ENCODE data around the gene CYTH1. TPM values are rescaled to one million over a fixed set of nuclear protein-coding genes. Genes with fewer than 3 reads are reported as not detected.
A peak's percentile ranks its signal among the peaks of the same experiment; 100 is the strongest.

The CYTH1 gene
- total and polyA plus RNA-seq, 2 experiments from 2014 or later, result 10.4 to 11.7 TPM

DNA sequence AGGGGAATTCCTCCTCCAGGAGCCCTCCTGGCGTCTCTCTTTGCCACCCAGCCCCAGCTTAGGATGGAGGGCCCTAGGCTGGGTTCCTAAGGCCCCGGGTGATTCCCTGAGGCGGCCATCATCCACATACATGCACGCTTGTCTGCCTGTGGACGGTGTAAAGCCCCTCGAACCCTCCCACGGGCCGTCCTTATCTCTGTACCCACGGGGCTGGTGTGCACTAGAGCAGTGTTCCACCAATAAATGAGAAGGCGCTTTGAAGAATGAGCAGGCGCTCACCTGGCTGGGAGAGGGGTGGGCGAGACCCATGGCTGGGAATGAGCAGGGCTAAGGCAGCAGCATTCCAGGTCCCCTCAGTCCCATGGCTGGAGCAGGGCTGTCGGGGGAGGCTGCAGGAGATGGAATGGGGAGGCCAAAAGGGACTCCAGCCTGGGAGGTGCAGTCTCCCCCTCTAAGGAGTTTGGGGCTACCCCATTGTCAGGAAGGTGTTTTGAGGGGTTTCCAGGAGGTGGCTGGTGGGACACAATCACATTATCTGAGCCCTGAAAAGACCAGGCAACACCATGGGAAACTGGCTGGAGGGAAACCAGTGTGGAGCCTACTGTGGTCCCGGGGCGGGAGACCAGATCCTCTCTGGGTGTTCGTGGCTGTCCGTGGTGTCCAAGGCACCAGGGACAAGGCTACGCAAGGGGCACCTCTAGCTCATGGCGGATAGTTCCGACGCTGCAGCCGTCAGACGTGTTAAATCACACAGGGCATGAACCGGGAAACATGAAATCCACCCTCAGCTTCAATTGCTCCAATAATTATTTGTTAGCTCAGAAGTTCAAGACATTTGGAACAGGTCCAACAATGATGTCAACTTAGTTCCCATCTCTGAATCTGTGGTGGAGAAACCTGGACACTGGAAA lies 117.3 kb downstream of the CYTH1 start:
- no peak overlapping the region for H2AFZ ChIP-seq
- 70 to 73% methylated on average over 24 of the region's 24 CpGs for WGBS, 2 experiments (ENCODE audit: low coverage in 1 of 2, low lambda C conversion rate in 2 of 2, missing lambda C conversion rate in 2 of 2)

DNA sequence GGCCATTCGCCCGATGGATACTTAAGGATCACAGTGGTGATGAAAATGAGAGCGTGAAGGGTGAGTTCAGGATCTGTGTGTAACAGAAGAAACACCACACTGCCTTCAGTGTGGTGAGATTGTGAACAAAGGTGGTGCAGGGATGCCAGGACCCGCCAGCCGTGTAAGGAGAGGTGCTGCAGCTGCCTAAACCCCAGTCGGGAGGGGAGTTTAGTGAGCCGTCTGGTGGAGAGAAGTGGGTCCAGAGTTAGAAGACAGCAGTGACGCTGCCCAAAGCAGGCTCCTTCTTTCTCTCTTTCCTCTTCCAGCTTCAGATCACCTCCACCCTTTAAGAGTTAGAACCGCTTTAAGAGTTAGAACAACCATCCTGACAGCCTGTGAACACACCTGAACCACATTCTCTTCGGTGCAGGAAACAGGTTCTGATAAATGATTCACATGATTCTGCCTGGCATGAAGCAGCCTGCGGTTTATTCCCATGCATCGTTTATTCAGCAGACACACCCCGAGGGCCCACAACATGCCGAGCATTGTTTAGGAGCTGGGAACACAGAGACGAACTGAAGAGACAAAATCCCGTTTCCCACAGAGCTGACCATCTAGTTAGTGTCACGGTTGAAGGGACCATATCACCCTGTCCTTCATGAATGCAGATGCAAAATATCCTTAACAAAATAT lies 120.8 kb downstream of the CYTH1 start:
- no peak overlapping the region for H3K4me3 ChIP-seq
- in situ Hi-C loops (cut with MboI), result no loop called here

More for the DNA sequence above, 117.3 kb downstream of the CYTH1 start:
- peak; percentile 36 for DNase-seq
- Histone ChIP-seq H3K9me2 (ENCODE audit: insufficient read depth) (no peaks in the 10 kb centered on the region), H3K27me3 (replicated peaks; ENCODE audit: insufficient read depth) (no peaks in the 10 kb centered on the region), H3K4me1 (ENCODE audit: insufficient read depth) (peaks cover 13% of the 10 kb centered on the region), H3F3A (ENCODE audit: insufficient read depth) (no peaks in the 10 kb centered on the region; the same call in 1 of the 2 replicates), H3K79me2 (ENCODE audit: insufficient read depth) (no peaks in the 10 kb centered on the region), H3K9ac (no peak overlapping the region), H3K27ac (no peak overlapping the region), H4K20me1 (ENCODE audit: insufficient read depth) (no peaks in the 10 kb centered on the region), H3K4me2 (ENCODE audit: unreplicated experiment) (no peak overlapping the region), H3K4me3 (no peak overlapping the region), H3K36me3 (ENCODE audit: low read depth) (no peaks in the 10 kb centered on the region), H3K9me3 (ENCODE audit: low read depth) (no peaks in the 10 kb centered on the region)
- in situ Hi-C loops (cut with MboI), result no loop called here
- TF ChIP-seq EZH2 (IDR thresholded peaks at IDR 0.05; ENCODE audit: insufficient read depth, poor library complexity, severe bottlenecking) (no peak), EZH2phosphoT487 (IDR thresholded peaks at IDR 0.05; ENCODE audit: insufficient read depth, low read depth) (no peak)

DNA sequence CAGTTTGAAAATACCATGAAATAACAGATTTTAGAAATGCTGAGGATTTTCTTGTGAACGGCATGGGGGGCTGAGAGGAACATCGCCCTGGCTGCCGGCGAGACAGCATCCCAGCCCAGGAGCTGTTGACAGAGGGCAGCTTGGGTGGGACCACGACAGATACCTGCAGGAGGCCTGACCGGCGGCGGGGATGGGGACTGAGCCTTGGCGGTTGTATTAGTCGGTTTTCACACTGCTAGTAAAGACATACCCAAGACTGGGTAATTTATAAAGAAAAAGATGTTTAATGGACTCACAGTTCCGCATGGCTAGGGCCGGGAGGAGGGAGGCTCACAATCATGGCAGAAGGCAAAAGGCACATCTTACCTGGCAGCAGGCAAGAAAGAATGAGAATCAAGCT lies 122.5 kb downstream of the CYTH1 start:
- Histone ChIP-seq H2AFZ (no peak overlapping the region), H3K27ac (no peak overlapping the region), H3K4me2 (ENCODE audit: unreplicated experiment) (no peak overlapping the region), H3K79me2 (ENCODE audit: insufficient read depth) (no peaks in the 10 kb centered on the region), H3K4me3 (no peak overlapping the region), H3K36me3 (ENCODE audit: low read depth) (no peaks in the 10 kb centered on the region), H3K9me3 (ENCODE audit: low read depth) (no peaks in the 10 kb centered on the region), H3K27me3 (replicated peaks; ENCODE audit: insufficient read depth) (no peaks in the 10 kb centered on the region; the same call in 1 of the 2 replicates), H3K4me1 (ENCODE audit: insufficient read depth) (no peaks in the 10 kb centered on the region), H3K9me2 (ENCODE audit: insufficient read depth) (no peaks in the 10 kb centered on the region), H3K9ac (no peak overlapping the region), H3F3A (ENCODE audit: insufficient read depth) (no peaks in the 10 kb centered on the region), H4K20me1 (ENCODE audit: insufficient read depth) (no peaks in the 10 kb centered on the region)
- in situ Hi-C loops (cut with MboI), result no loop called here
- no peak for DNase-seq
- 91 to 92% methylated on average over 12 of the region's 12 CpGs for WGBS, 2 experiments (ENCODE audit: low coverage in 1 of 2, low lambda C conversion rate in 2 of 2, missing lambda C conversion rate in 2 of 2)
- no peak for TF ChIP-seq EZH2phosphoT487 (IDR thresholded peaks at IDR 0.05; ENCODE audit: insufficient read depth, low read depth)
- no peak for TF ChIP-seq EZH2 (IDR thresholded peaks at IDR 0.05; ENCODE audit: insufficient read depth, poor library complexity, severe bottlenecking)

More for the DNA sequence above, 120.8 kb downstream of the CYTH1 start:
- Histone ChIP-seq H3K9me3 (ENCODE audit: low read depth) (no peaks in the 10 kb centered on the region), H3K27me3 (replicated peaks; ENCODE audit: insufficient read depth) (no peaks in the 10 kb centered on the region), H3K27ac (no peak overlapping the region), H4K20me1 (ENCODE audit: insufficient read depth) (no peaks in the 10 kb centered on the region), H3K9ac (no peak overlapping the region), H3K9me2 (ENCODE audit: insufficient read depth) (no peaks in the 10 kb centered on the region), H3K36me3 (ENCODE audit: low read depth) (no peaks in the 10 kb centered on the region), H3F3A (ENCODE audit: insufficient read depth) (no peaks in the 10 kb centered on the region; the same call in 1 of the 2 replicates), H3K4me1 (ENCODE audit: insufficient read depth) (peaks cover 4% of the 10 kb centered on the region), H3K4me2 (ENCODE audit: unreplicated experiment) (no peak overlapping the region), H2AFZ (no peak overlapping the region), H3K79me2 (ENCODE audit: insufficient read depth) (no peaks in the 10 kb centered on the region)
- WGBS, 2 experiments (ENCODE audit: low coverage in 1 of 2, low lambda C conversion rate in 2 of 2, missing lambda C conversion rate in 2 of 2), result 76 to 78% methylated on average over 17 of the region's 17 CpGs
- TF ChIP-seq EZH2phosphoT487 (IDR thresholded peaks at IDR 0.05; ENCODE audit: insufficient read depth, low read depth), result no peak
- TF ChIP-seq EZH2 (IDR thresholded peaks at IDR 0.05; ENCODE audit: insufficient read depth, poor library complexity, severe bottlenecking), result no peak
- no peak for DNase-seq

DNA sequence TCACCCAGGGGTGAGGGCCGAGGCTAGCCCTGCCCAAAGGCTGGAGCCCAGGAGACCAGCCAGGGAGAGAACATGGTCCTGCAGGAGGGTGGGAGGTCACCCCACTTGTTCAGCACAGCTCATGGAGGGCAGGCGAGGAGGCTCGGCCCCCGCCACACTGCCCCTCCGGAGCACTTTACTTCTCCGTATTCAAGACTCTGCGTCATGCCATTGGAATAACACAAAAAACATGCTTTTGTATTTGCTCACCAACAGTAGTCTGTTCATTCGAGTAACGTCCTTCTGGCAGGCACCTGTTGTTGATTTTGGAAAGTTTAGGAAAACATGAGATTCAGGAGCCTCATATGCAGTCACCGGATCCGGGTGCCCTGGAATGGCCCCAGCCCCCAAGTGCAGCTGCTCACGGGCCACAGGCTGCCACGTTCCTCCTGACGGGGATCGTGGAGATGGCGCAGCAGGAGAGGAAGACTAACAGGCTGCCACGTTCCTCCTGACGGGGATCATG lies 123.7 kb downstream of the CYTH1 start:
- peak; percentile 59 for DNase-seq
- no peaks in the 10 kb centered on the region for H3F3A ChIP-seq (ENCODE audit: insufficient read depth)
- H3K27me3 ChIP-seq (replicated peaks; ENCODE audit: insufficient read depth), result no peaks in the 10 kb centered on the region; the same call in 1 of the 2 replicates
- H3K4me3 ChIP-seq, result no peak overlapping the region
- no peak for TF ChIP-seq EZH2phosphoT487 (IDR thresholded peaks at IDR 0.05; ENCODE audit: insufficient read depth, low read depth)
- no peak for TF ChIP-seq EZH2 (IDR thresholded peaks at IDR 0.05; ENCODE audit: insufficient read depth, poor library complexity, severe bottlenecking)
- H3K4me2 ChIP-seq (ENCODE audit: unreplicated experiment), result no peak overlapping the region
- H2AFZ ChIP-seq, result no peak overlapping the region
- H3K9me2 ChIP-seq (ENCODE audit: insufficient read depth), result no peaks in the 10 kb centered on the region
- H4K20me1 ChIP-seq (ENCODE audit: insufficient read depth), result no peaks in the 10 kb centered on the region
- no peaks in the 10 kb centered on the region for H3K79me2 ChIP-seq (ENCODE audit: insufficient read depth)
- H3K4me1 ChIP-seq (ENCODE audit: insufficient read depth), result no peaks in the 10 kb centered on the region
- WGBS, 2 experiments (ENCODE audit: low coverage in 1 of 2, low lambda C conversion rate in 2 of 2, missing lambda C conversion rate in 2 of 2), result 59 to 60% methylated on average over 18 of the region's 18 CpGs
- no peaks in the 10 kb centered on the region for H3K36me3 ChIP-seq (ENCODE audit: low read depth)
- no peak overlapping the region for H3K27ac ChIP-seq
- H3K9me3 ChIP-seq (ENCODE audit: low read depth), result no peaks in the 10 kb centered on the region
- in situ Hi-C loops (cut with MboI), result no loop called here
- no peak overlapping the region for H3K9ac ChIP-seq

Data from GM23248 (cell line).